HEK293T (cell line): Measurements from ENCODE around the gene FGF16.

ENCODE experiments used
- CTCF ChIA-PET: fragments of 350-600 bp; formaldehyde crosslinking; extraction: SDS; loops from one replicate; lab custom pipeline; 2021; ENCODE audit warnings: antibody characterized with exemption, inconsistent platforms; lab: Yijun Ruan, JAX
- POLR2A ChIA-PET: fragments of 350-600 bp; formaldehyde crosslinking; extraction: SDS; loops from one replicate; lab custom pipeline; 2020; ENCODE audit warnings: antibody characterized with exemption, inconsistent platforms; lab: Yijun Ruan, JAX
- DNase-seq: peaks from one replicate; pipeline ENCODE4 v3.0.0; 2012; ENCODE audit warnings: mixed read lengths; ENCODE audit errors: extremely low spot score
- ARNT ChIP-seq: fragments of 450-650 bp; IDR thresholded peaks from 2 replicates; pipeline ENCODE4 v1.6.1; 2017; ENCODE audit warnings: mild to moderate bottlenecking
- BHLHE40 ChIP-seq: fragments of 450-650 bp; IDR thresholded peaks from 2 replicates; pipeline ENCODE4 v1.6.1; 2016; ENCODE audit warnings: mild to moderate bottlenecking, moderate library complexity, borderline replicate concordance
- CTBP1 ChIP-seq: fragments of 450-650 bp; IDR thresholded peaks from 2 replicates; pipeline ENCODE4 v1.6.1; 2016; ENCODE audit warnings: borderline replicate concordance
- ELF4 ChIP-seq: fragments of 450-650 bp; IDR thresholded peaks from 2 replicates; pipeline ENCODE4 v1.6.1; 2017; ENCODE audit warnings: antibody characterized with exemption
- FOXA1 ChIP-seq: fragments of 450-650 bp; IDR thresholded peaks from 2 replicates; pipeline ENCODE4 v1.6.1; 2016; ENCODE audit warnings: mild to moderate bottlenecking
- FOXK2 ChIP-seq: fragments of 450-650 bp; IDR thresholded peaks from 2 replicates; pipeline ENCODE4 v1.6.1; 2016; ENCODE audit warnings: mild to moderate bottlenecking
- FOXM1 ChIP-seq: fragments of 450-650 bp; IDR thresholded peaks from 2 replicates; pipeline ENCODE4 v1.6.1; 2017; ENCODE audit warnings: mild to moderate bottlenecking, borderline replicate concordance
- HDGF ChIP-seq: fragments of 450-650 bp; IDR thresholded peaks from 2 replicates; pipeline ENCODE4 v1.6.1; 2017; ENCODE audit warnings: antibody characterized with exemption, borderline replicate concordance
- L3MBTL2 ChIP-seq: fragments of 450-650 bp; conservative IDR thresholded peaks from 2 replicates; pipeline ENCODE4 v1.6.1; 2016; ENCODE audit warnings: mild to moderate bottlenecking
- LEF1 ChIP-seq: fragments of 450-650 bp; IDR thresholded peaks from 2 replicates; pipeline ENCODE4 v1.6.1; 2017; ENCODE audit warnings: mild to moderate bottlenecking, borderline replicate concordance
- NFRKB ChIP-seq: fragments of 450-650 bp; IDR thresholded peaks from 2 replicates; pipeline ENCODE4 v1.6.1; 2016; ENCODE audit warnings: mild to moderate bottlenecking, moderate library complexity
- PKNOX1 ChIP-seq: fragments of 450-650 bp; IDR thresholded peaks from 2 replicates; pipeline ENCODE4 v1.6.1; 2016
- SP1 ChIP-seq: fragments of 450-650 bp; IDR thresholded peaks from 2 replicates; pipeline ENCODE4 v1.6.1; 2017
- SUZ12 ChIP-seq: fragments of 450-650 bp; IDR thresholded peaks from 2 replicates; pipeline ENCODE4 v1.6.1; 2016; ENCODE audit warnings: mild to moderate bottlenecking
- TARDBP ChIP-seq: fragments of 450-650 bp; IDR thresholded peaks from 2 replicates; pipeline ENCODE4 v1.6.1; 2016
- ZNF384 ChIP-seq: fragments of 450-650 bp; IDR thresholded peaks from 2 replicates; pipeline ENCODE4 v1.6.1; 2016

The FGF16 gene

DNA sequence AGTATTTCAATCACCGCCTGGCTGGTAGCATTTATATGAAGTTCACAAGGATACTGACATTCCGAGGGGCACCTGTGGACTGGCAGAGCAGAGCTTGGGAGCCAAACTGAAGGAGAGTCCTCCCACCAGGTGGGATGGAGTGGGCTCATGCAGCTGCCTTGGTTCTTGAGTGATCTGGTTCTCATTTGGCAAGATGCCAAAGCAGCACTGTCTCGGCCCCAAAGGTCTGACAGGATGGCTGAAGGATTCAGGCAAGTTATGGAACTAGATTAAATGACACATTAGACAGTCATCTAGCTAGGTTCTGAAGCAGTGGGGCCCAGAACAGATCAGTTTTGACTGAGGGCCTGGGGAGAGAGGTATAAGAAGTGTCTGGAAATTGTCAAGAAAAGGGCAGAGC is 3.2 kb downstream of the FGF16 start:
- no peak for DNase-seq
- CTCF ChIA-PET: interaction anchor here (0.6 kb wide), 1 partner anchor 578 kb away, joined by 4 read pairs; no protein-coding TSS in a partner anchor
- TF ChIP-seq TARDBP (no peak), FOXK2 (no peak), SUZ12 (no peak), FOXM1 (no peak), ELF4 (no peak), ZNF384 (no peak), L3MBTL2 (no peak), HDGF (no peak), NFRKB (no peak), FOXA1 (no peak), ARNT (no peak), SP1 (no peak), BHLHE40 (no peak), CTBP1 (no peak), PKNOX1 (no peak), LEF1 (no peak)
- POLR2A ChIA-PET: no interaction called here

- TF ChIP-seq BHLHE40: no peak
- TF ChIP-seq FOXA1: no peak
- TF ChIP-seq FOXK2: no peak
- no peak for TF ChIP-seq PKNOX1
- no peak for TF ChIP-seq L3MBTL2
- no peak for TF ChIP-seq ELF4
- TF ChIP-seq CTBP1: no peak
- TF ChIP-seq FOXM1: no peak
- TF ChIP-seq NFRKB: no peak
- TF ChIP-seq SP1: no peak
- TF ChIP-seq ZNF384: no peak
- no peak for TF ChIP-seq SUZ12
- no peak for TF ChIP-seq TARDBP
- TF ChIP-seq LEF1: no peak
- TF ChIP-seq ARNT: no peak
- TF ChIP-seq HDGF: no peak
- ChIA-PET POLR2A (no interaction called here), CTCF (interaction anchor here (0.6 kb wide), 1 partner anchor 578 kb away, joined by 4 read pairs; no protein-coding TSS in a partner anchor)
- no peak for DNase-seq
These were observed 3.8 kb downstream of the FGF16 start for GRCh38 chrX:77450996-77451395.

DNA sequence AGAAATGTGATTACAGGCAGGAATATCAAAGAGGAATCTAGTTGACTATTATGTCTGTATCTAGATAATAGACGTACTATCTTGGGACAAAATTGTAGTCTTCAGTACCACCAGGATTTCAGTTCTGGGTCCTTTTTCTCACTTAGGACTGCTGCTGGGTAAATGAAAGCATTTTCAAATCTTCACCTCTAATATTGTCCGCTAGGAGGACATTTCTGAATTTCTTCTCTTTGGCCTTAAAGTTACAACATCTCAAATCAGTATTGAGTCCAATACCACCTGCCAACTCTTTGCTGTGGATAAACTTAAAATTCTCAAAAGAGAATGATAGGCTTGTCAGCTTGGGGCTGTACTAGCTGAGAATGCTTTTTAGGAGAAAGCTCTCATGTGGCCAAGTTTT is 6.0 kb downstream of the FGF16 start:
- ChIA-PET POLR2A (no interaction called here), CTCF (no interaction called here)
- DNase-seq: no peak

DNA sequence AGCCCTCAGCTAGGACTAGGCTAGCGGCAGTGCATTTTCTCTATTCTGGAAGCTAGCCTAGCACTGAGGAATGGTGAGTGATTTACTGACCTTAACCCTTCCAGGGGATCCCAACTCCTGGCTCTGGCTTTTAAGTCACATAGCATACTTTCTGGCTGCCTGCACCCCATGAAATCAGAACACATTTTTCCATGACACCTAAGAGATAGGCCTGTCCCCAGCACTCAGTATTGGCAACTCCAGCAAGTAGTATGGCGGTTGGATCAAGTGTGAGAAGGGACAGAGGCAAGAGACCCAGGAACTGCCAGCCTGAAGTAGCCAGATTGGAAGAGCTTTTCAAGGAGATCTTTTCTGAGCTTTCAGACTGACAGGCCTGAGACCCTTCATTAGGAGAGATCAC is 8.2 kb downstream of the FGF16 start:
- ChIA-PET POLR2A (no interaction called here), CTCF (no interaction called here)
- TF ChIP-seq PKNOX1 (no peak), ELF4 (no peak), CTBP1 (no peak), TARDBP (no peak), FOXK2 (no peak), SP1 (no peak), LEF1 (no peak), HDGF (no peak), NFRKB (no peak), ARNT (no peak)
- no peak for DNase-seq

More for the DNA sequence above, 6.0 kb downstream of the FGF16 start:
- TF ChIP-seq ARNT: no peak
- no peak for TF ChIP-seq ZNF384
- TF ChIP-seq SP1: no peak

DNA sequence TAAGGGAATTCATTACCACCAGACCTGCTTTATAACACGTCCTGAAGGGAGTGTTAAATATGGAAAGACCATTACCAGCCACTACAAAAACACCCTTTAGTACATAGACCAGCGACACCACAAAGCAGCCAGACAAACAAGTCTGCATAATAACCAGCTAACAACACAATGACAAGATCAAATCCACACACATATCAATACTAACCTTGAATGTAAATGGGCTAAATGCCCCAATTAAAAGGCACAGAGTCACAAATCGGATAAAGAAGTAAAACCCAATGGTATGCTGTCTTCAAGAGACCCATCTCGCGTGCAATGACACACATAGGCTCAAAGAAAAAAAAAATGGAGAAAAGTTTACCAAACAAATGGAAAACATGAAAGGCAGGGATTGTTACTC is 36.9 kb downstream of the FGF16 start:
- DNase-seq: no peak
- CTCF ChIA-PET: no interaction called here
- TF ChIP-seq NFRKB (no peak), ELF4 (no peak), FOXK2 (no peak), PKNOX1 (no peak), SP1 (no peak), LEF1 (no peak), TARDBP (no peak), ZNF384 (no peak), BHLHE40 (no peak), FOXM1 (no peak), ARNT (no peak), SUZ12 (no peak), FOXA1 (no peak), L3MBTL2 (no peak), HDGF (no peak), CTBP1 (no peak)
- POLR2A ChIA-PET: no interaction called here
